SK-N-SH treated with all-trans-retinoic acid at 6 μM for 48 hours (cell line): ENCODE data around the gene EPHB3.

ENCODE experiments used
- BACH2 ChIP-seq: fragments of 250-450 bp; sonication (Bioruptor Pico); IDR thresholded peaks from 2 replicates; pipeline ENCODE4 v1.9.0; 2021; ENCODE audit warnings: mild to moderate bottlenecking, borderline replicate concordance
- POU6F1 ChIP-seq: fragments of 250-450 bp; sonication (Bioruptor Pico); IDR thresholded peaks from 2 replicates; pipeline ENCODE4 v1.8.0; 2021; ENCODE audit warnings: low read depth, mild to moderate bottlenecking, moderate library complexity, borderline replicate concordance
- RARB ChIP-seq: fragments of 250-450 bp; sonication (Bioruptor Pico); IDR thresholded peaks from 2 replicates; pipeline ENCODE4 v1.8.0; 2021; ENCODE audit warnings: mild to moderate bottlenecking, moderate library complexity
- ZFP30 ChIP-seq: fragments of 450-650 bp; formaldehyde crosslinking; IDR thresholded peaks from 2 replicates; pipeline ENCODE4 v1.5.0; 2022; ENCODE audit warnings: mild to moderate bottlenecking, moderate library complexity
- ZNF70 ChIP-seq: fragments of 450-650 bp; formaldehyde crosslinking; IDR thresholded peaks from 2 replicates; pipeline ENCODE4 v1.5.0; 2020; ENCODE audit warnings: mild to moderate bottlenecking, moderate library complexity
- TF ChIP-seq, protein P1 (sequence below): fragments of 250-450 bp; sonication (Bioruptor Pico); IDR thresholded peaks from 2 replicates; pipeline ENCODE4 v1.5.1; 2020; ENCODE audit warnings: low read depth, mild to moderate bottlenecking, moderate library complexity

DNA sequence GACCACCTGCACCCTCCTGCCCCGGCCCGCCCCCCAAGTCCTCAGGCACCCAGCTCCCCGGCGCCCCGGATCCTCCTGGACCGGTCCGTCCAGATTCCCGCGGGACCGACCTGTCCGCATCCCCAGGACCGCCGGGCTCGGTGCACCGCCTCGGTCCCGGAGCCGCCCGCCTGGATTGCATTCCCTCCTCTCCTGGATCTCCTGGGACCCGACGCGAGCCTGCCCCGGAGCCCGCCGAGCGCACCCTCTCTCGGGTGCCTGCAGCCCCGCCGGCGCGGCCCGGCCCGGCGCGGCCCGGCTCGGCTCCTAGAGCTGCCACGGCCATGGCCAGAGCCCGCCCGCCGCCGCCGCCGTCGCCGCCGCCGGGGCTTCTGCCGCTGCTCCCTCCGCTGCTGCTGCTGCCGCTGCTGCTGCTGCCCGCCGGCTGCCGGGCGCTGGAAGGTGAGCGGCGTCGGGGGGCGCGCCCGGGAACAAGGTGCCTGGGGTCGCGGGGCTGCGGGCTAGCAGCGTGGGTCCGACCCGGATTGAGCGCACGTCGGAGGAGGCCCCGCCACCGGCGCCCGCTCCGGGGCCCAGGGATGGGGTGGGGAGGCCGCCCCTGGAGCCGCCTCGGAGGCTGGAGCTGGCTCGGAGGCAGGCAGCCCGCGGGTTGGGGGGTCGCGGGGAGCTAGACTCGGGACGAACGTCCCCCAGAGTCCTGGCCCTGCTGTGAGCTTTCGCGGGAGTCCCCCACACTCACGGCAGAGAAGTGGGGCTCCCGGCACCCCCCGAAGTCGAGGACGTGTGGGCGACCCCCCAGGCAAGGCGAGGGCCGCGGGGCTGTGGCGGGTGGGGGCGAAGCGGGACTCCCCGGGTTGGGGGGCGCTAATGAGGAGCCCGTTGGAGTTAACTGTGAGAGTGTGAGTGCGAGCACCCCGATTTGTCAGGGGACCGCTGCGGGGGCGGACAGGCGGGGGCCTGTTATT, 610 bp downstream of the EPHB3 start:
- TF ChIP-seq, protein P1, sequence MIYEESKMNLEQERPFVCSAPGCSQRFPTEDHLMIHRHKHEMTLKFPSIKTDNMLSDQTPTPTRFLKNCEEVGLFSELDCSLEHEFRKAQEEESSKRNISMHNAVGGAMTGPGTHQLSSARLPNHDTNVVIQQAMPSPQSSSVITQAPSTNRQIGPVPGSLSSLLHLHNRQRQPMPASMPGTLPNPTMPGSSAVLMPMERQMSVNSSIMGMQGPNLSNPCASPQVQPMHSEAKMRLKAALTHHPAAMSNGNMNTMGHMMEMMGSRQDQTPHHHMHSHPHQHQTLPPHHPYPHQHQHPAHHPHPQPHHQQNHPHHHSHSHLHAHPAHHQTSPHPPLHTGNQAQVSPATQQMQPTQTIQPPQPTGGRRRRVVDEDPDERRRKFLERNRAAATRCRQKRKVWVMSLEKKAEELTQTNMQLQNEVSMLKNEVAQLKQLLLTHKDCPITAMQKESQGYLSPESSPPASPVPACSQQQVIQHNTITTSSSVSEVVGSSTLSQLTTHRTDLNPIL, result no peak
- no peak for TF ChIP-seq ZNF70
- TF ChIP-seq ZFP30 (CRISPR knock-in tag), result no peak
- no peak for TF ChIP-seq RARB (CRISPR knock-in tag)
- TF ChIP-seq BACH2 (CRISPR knock-in tag), result no peak
- TF ChIP-seq POU6F1, result no peak
